Testis (tissue), 5 donors: ENCODE results near the gene EVC. TPM values are rescaled to one million over a fixed set of nuclear protein-coding genes. Genes with fewer than 3 reads are reported as not detected.

ENCODE experiments used
- DNase-seq: peaks from one replicate; pipeline ENCODE4 v3.0.0-alpha.2; 2019
- H3K27ac ChIP-seq, 2 donors: fragments of 200-600 bp; sonication (generic); one replicate each; pipeline ENCODE4 v1.5.1; 2019
- H3K27me3 ChIP-seq: fragments of 200-600 bp; sonication (generic); one replicate; pipeline ENCODE4 v1.5.1; 2019
- H3K36me3 ChIP-seq: fragments of 200-600 bp; sonication (generic); one replicate; pipeline ENCODE4 v1.5.1; 2017; ENCODE audit warnings: low read depth; ENCODE audit errors: missing control alignments
- H3K4me1 ChIP-seq: fragments of 200-600 bp; sonication (generic); one replicate; pipeline ENCODE4 v1.5.1; 2019
- H3K4me3 ChIP-seq, 2 donors: fragments of 200-600 bp; sonication (generic); one replicate each; pipeline ENCODE4 v1.5.1; 2017 to 2019
- H3K9me3 ChIP-seq: fragments of 200-600 bp; sonication (generic); one replicate; pipeline ENCODE4 v1.5.1; 2017
- POLR2A ChIP-seq: fragments of 450-650 bp; IDR thresholded peaks from one replicate; pipeline ENCODE4 v1.6.1; 2017; ENCODE audit warnings: antibody characterized with exemption, mild to moderate bottlenecking, moderate library complexity
- WGBS, 2 donors: methylation state at CpG; one replicate each; pipeline ENCODE4 v1.1.5; 2018; 5-methylcytosine and 5-hydroxymethylcytosine counted together
- intact Hi-C: fragments of 100-400 bp; cut with DNase I; formaldehyde crosslinking; loops from one replicate; pipeline ENCODE4 v1.15.1; 2023; ENCODE audit warnings: low total_unique reads
- long read RNA-seq, 2 donors: transcript quantifications; one replicate each; lab custom pipeline, GENCODE V29; 2026
- polyA plus RNA-seq: library from polyadenylated mRNA; stranded (reverse); fragments of 350-450 nt; fragmentation: Illumina TruSeq; extraction: RNeasy Lipid Tissue Mini Kit (QIAGEN cat#74804); gene quantifications from one replicate; pipeline ENCODE4 v1.2.3, GENCODE V29; 2014; ENCODE audit warnings: low read depth, low replicate concordance; ENCODE audit not compliant: insufficient read depth
- total RNA-seq, 2 donors: library from RNA; depleted of rRNA; stranded (reverse); fragments of >200 nt; gene quantifications; one replicate each; pipeline ENCODE4 v1.2.3, GENCODE V29; 2016
- TF ChIP-seq, protein P1 (sequence below), 3 experiments: fragments of 450-650 bp in 2 of 3; fragments of 200-600 bp in 1 of 3; sonication (generic) in 1 of 3; IDR thresholded peaks; one replicate each; pipeline ENCODE4 v1.5.1; 2016 to 2019; ENCODE audit warnings: antibody characterized with exemption in 3 of 3, mild to moderate bottlenecking in 2 of 3, moderate library complexity in 1 of 3

Gene EVC
- total RNA-seq: 10 to 100 TPM; 33.4 to 39.6 TPM
- polyA plus RNA-seq: 9.0 TPM
- long read RNA-seq, donor 1, partial matches to known transcripts: 6 of 6 reads
- long read RNA-seq, donor 1, other reads (novel, unspliced or antisense): 0 of 6 reads
- long read RNA-seq, donor 2, full-length matches to known transcripts: 1 of 33 reads
- long read RNA-seq, donor 2, partial matches to known transcripts: 32 of 33 reads
- long read RNA-seq, donor 2, other reads (novel, unspliced or antisense): 0 of 33 reads

DNA sequence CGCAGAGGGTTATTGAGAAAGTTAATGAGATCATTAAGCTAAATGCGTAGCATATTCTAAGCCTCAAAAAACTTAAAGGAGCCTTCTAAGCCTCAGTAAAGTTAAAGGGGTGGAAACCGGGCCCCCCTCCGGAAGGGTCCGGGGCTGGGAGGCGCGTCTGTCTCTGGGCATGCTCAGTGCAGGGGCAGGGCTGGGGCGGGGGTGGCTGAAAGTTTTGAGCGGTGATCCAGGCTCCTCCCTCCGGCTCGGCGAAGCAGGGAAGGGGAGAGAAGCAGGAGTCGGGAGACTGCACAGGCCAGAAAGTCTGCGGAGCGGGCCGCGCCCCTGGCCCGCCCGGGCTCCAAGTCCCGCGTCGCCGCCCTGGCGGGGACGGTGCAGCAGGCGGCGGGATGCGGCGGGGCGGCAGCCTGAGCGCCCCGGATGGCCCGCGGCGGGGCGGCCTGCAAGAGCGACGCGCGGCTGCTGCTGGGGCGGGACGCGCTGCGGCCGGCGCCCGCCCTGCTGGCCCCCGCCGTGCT lies at the start of gene EVC:
Gene EVC (plus strand): TSS at position 241 of the 518 bp plus-strand sequence. CDS start 180 bp downstream, at position 421.
- 0 to 1% methylated on average over 35 to 46 of the region's 49 CpGs for WGBS, 2 donors
- H3K4me1 ChIP-seq: peaks cover 28% of the 10 kb centered on the region
- intact Hi-C loops: no loop called here

DNA sequence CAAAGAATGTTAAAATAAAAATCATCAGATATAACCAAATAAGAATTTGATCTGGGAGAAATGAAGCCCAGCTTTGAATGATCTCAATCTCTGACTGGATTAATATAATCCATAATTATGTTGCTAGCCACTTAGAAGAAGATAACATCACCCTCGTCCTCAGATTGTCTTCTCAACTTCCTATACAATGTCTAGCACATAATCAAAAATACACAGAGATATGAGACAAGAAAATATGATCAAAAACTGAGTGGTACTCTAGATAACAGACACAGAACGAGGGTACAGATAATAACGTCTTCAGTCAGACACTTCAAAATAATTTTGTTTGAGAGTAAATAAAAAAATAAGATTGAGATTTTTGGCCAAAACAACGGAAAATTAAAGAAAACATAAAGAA lies 49.8 kb upstream of the EVC start:
- H3K36me3 ChIP-seq: no peaks in the 10 kb centered on the region
- H3K27ac ChIP-seq: no peak overlapping the region
- H3K27me3 ChIP-seq: no peaks in the 10 kb centered on the region
- no peak overlapping the region for H3K4me3 ChIP-seq
- DNase-seq: no peak
- TF ChIP-seq, protein P1, sequence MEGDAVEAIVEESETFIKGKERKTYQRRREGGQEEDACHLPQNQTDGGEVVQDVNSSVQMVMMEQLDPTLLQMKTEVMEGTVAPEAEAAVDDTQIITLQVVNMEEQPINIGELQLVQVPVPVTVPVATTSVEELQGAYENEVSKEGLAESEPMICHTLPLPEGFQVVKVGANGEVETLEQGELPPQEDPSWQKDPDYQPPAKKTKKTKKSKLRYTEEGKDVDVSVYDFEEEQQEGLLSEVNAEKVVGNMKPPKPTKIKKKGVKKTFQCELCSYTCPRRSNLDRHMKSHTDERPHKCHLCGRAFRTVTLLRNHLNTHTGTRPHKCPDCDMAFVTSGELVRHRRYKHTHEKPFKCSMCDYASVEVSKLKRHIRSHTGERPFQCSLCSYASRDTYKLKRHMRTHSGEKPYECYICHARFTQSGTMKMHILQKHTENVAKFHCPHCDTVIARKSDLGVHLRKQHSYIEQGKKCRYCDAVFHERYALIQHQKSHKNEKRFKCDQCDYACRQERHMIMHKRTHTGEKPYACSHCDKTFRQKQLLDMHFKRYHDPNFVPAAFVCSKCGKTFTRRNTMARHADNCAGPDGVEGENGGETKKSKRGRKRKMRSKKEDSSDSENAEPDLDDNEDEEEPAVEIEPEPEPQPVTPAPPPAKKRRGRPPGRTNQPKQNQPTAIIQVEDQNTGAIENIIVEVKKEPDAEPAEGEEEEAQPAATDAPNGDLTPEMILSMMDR (IDR thresholded peaks at IDR 0.05): no peak
- no peak for TF ChIP-seq POLR2A
- 85 to 86% methylated on average over 4 of the region's 4 CpGs for whole genome bisulfite sequencing, 2 donors
- H3K4me1 ChIP-seq: no peaks in the 10 kb centered on the region
- intact Hi-C loops: no loop called here
- H3K9me3 ChIP-seq: no peaks in the 10 kb centered on the region

More for the DNA sequence above, at the start of gene EVC:
- peak within 1 kb of the TSS; percentile 34 to 72 for H3K27ac ChIP-seq
- no peaks in the 10 kb centered on the region for H3K36me3 ChIP-seq
- peak within 1 kb of the TSS; percentile 55 to 57 for H3K4me3 ChIP-seq
- no peak for TF ChIP-seq POLR2A
- peak; percentile 89 for DNase-seq
- H3K27me3 ChIP-seq: no peaks in the 10 kb centered on the region
- no peaks in the 10 kb centered on the region for H3K9me3 ChIP-seq

DNA sequence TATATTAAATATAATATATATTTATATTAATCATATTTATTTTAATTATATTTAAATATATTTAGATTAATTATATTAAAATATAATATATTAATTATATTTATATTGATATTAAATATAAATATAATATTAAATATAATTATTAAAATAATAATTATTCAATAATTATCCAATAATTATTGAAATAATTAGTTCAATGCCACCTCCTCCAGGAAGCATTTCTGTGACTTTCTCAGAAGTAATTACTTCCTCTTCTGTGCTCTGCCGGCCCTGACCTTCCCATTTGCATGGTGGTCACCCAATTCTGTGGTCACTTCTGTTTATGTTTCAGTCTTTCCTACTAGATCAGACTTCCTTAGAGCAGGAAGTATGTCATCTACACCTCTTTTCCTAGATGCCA lies 48.4 kb upstream of the EVC start:
- DNase-seq: no peak
- H3K4me3 ChIP-seq: no peak overlapping the region
- no peaks in the 10 kb centered on the region for H3K36me3 ChIP-seq
- H3K9me3 ChIP-seq: no peaks in the 10 kb centered on the region
- TF ChIP-seq, protein P1 (IDR thresholded peaks at IDR 0.05): no peak
- no peak for TF ChIP-seq POLR2A
- intact Hi-C loops: no loop called here
- H3K4me1 ChIP-seq: no peaks in the 10 kb centered on the region
- H3K27ac ChIP-seq: no peak overlapping the region
- no peaks in the 10 kb centered on the region for H3K27me3 ChIP-seq
- WGBS, 2 donors: 88 to 96% methylated on average over 1 of the region's 1 CpG

DNA sequence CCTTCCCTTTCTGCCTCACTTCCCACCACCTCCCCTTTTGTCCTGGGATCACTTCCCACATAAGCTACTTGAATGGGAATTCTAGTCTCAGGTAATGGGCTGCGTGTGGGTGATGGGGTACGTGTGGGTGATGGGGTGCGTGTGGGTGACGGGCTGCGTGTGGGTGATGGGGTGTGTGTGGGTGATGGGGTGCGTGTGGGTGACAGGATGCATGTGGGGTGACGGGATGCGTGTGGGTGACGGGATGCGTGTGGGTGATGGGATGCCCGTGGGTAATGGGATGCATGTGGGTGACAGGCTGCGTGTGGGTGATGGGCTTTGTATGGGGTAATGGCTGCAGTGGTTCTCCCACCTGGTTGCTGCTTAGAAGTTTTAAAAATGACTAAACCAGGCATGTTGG lies 46.2 kb upstream of the EVC start:
- no peaks in the 10 kb centered on the region for H3K4me1 ChIP-seq
- 92 to 94% methylated on average over 12 of the region's 12 CpGs for WGBS, 2 donors
- H3K4me3 ChIP-seq: no peak overlapping the region
- H3K27ac ChIP-seq: no peak overlapping the region
- H3K9me3 ChIP-seq: no peaks in the 10 kb centered on the region
- intact Hi-C loops: no loop called here
- H3K27me3 ChIP-seq: no peaks in the 10 kb centered on the region
- DNase-seq: no peak
- no peak for TF ChIP-seq POLR2A
- TF ChIP-seq, protein P1 (IDR thresholded peaks at IDR 0.05): no peak
- no peaks in the 10 kb centered on the region for H3K36me3 ChIP-seq

DNA sequence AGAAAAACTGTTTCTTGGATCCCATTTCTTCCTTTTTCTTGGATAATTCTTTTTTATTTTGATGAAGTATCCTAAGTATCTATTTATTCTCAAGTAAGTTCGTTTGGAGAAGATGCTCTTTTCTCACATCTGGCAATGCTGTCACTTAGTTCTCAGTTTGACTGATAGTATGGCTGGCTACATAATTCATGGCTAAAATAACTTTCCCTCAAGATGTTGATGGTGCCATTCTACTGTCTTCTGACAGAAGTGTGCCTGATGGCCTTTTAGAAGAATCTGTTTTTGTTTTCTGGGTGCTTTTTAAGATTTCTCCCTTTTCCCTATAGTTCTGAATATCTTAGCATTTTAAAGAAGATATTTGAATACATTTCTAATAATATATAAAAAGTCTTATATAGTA lies 44.3 kb upstream of the EVC start:
- H3K36me3 ChIP-seq: no peaks in the 10 kb centered on the region
- WGBS, 2 donors: 79 to 88% methylated on average over 1 of the region's 1 CpG
- TF ChIP-seq, protein P1 (IDR thresholded peaks at IDR 0.05): no peak
- no peak for TF ChIP-seq POLR2A
- H3K27me3 ChIP-seq: no peaks in the 10 kb centered on the region
- intact Hi-C loops: no loop called here
- no peak overlapping the region for H3K4me3 ChIP-seq
- DNase-seq: no peak
- no peaks in the 10 kb centered on the region for H3K9me3 ChIP-seq
- no peak overlapping the region for H3K27ac ChIP-seq
- H3K4me1 ChIP-seq: no peaks in the 10 kb centered on the region
